BJ (cell line): Measurements from ENCODE around the gene STX11. TPM values are rescaled to one million over a fixed set of nuclear protein-coding genes. Genes with fewer than 3 reads are reported as not detected.

Experiments
- CTCF ChIA-PET: fragments of 350-600 bp; formaldehyde crosslinking; extraction: SDS; loops from one replicate; lab custom pipeline; 2021; ENCODE audit warnings: antibody characterized with exemption, inconsistent platforms; lab: Yijun Ruan, JAX
- POLR2A ChIA-PET: fragments of 300-600 bp; sonication (Branson Sonifier 250); formaldehyde crosslinking; extraction: SDS; loops from one replicate; lab custom pipeline; 2021; ENCODE audit warnings: antibody characterized with exemption; lab: Charles Lee
- DNase-seq: peaks from one replicate; pipeline ENCODE4 v3.0.0-alpha.2; 2011; ENCODE audit warnings: low read depth
- H3K27me3 ChIP-seq: 2 replicates; pipeline ENCODE4 v1.6.0; 2011; ENCODE audit warnings: low read length; ENCODE audit not compliant: control insufficient read depth, insufficient read depth
- H3K36me3 ChIP-seq: 2 replicates; pipeline ENCODE4 v1.5.1; 2011; ENCODE audit warnings: low read length; ENCODE audit not compliant: control insufficient read depth, insufficient read depth
- H3K4me3 ChIP-seq: 2 replicates; pipeline ENCODE4 v1.5.1; 2011; ENCODE audit warnings: low read depth, mild to moderate bottlenecking, control low read depth, low read length
- CTCF ChIP-seq: IDR thresholded peaks from 2 replicates; pipeline ENCODE4 v1.5.1; 2011; ENCODE audit warnings: low read depth, mild to moderate bottlenecking, control low read depth, inconsistent platforms, low read length, moderate library complexity; ENCODE audit not compliant: insufficient read depth
- polyA plus RNA-seq: library from polyadenylated mRNA; depleted of rRNA; stranded (reverse); fragments of >200 nt; gene quantifications from 2 replicates; pipeline ENCODE4 v1.2.3, GENCODE V29; 2011

STX11 gene
- polyA plus RNA-seq, 1 experiment = 0.90 TPM

GRCh38 chr6:144144996-144145395, 5.3 kb upstream of the STX11 start:
- no peak overlapping the region for H3K4me3 ChIP-seq
- no peaks in the 10 kb centered on the region for H3K27me3 ChIP-seq
- ChIA-PET POLR2A (no interaction called here), CTCF (no interaction called here)
- TF ChIP-seq CTCF = no peak
- H3K36me3 ChIP-seq = no peaks in the 10 kb centered on the region
- no peak for DNase-seq

GRCh38 chr6:144145541-144145940, 4.8 kb upstream of the STX11 start:
- H3K27me3 ChIP-seq = no peaks in the 10 kb centered on the region
- H3K4me3 ChIP-seq = no peak overlapping the region
- CTCF ChIA-PET = no interaction called here
- H3K36me3 ChIP-seq = no peaks in the 10 kb centered on the region
- no peak for DNase-seq
- no peak for TF ChIP-seq CTCF
- POLR2A ChIA-PET = no interaction called here

GRCh38 chr6:144148886-144149285, 1.4 kb upstream of the STX11 start:
- no peak overlapping the region for H3K4me3 ChIP-seq
- no peak for TF ChIP-seq CTCF
- ChIA-PET CTCF (no interaction called here), POLR2A (no interaction called here)
- H3K27me3 ChIP-seq = no peaks in the 10 kb centered on the region
- DNase-seq = no peak
- H3K36me3 ChIP-seq = no peaks in the 10 kb centered on the region

GRCh38 chr6:144149558-144149893, 791 bp upstream of the STX11 start:
- POLR2A ChIA-PET = no interaction called here
- H3K36me3 ChIP-seq = no peaks in the 10 kb centered on the region
- CTCF ChIA-PET = interaction anchor here (1.1 kb wide), 1 partner anchor 15 kb away, joined by 6 read pairs; no protein-coding TSS in a partner anchor
- H3K27me3 ChIP-seq = no peaks in the 10 kb centered on the region
- no peak for TF ChIP-seq CTCF
- peak overlapping the region; percentile 81 for H3K4me3 ChIP-seq
- no peak for DNase-seq

GRCh38 chr6:144150710-144151657, 667 bp downstream of the STX11 start:
- ChIA-PET CTCF (interaction anchor here (1.0 to 1.1 kb wide), 2 partner anchors 13 to 64 kb away, joined by 3 to 6 read pairs; no protein-coding TSS in a partner anchor), POLR2A (no interaction called here)
- Histone ChIP-seq H3K36me3 (no peaks in the 10 kb centered on the region), H3K4me3 (peak overlapping the region; percentile 81), H3K27me3 (no peaks in the 10 kb centered on the region)
- peak; percentile 34 for TF ChIP-seq CTCF
- no peak for DNase-seq
